T-helper 2 cell treated with Interferon-gamma antibody and Interleukin-4, amounts not matched to agents 100 ng/mL and 5 ng/mL, for 36 hours (primary cell): Measurements from ENCODE around the gene TRIM66. TPM values are rescaled to one million over a fixed set of nuclear protein-coding genes. Genes with fewer than 3 reads are reported as not detected.

ENCODE experiments used
- intact Hi-C: fragments of 100-400 bp; cut with micrococcal nuclease; formaldehyde crosslinking; loops from one replicate; pipeline ENCODE4 v1.15.1; 2023
- total RNA-seq: library from RNA; stranded (reverse); gene quantifications from 2 replicates; pipeline ENCODE4 v1.2.3, GENCODE V29; 2022

TRIM66 gene
- total RNA-seq, 1 donor from 2014 or later = 14.1 TPM

GRCh38 chr11:8715501-8715900 is 33.0 kb upstream of the TRIM66 start:
- intact Hi-C loops = no loop called here

DNA sequence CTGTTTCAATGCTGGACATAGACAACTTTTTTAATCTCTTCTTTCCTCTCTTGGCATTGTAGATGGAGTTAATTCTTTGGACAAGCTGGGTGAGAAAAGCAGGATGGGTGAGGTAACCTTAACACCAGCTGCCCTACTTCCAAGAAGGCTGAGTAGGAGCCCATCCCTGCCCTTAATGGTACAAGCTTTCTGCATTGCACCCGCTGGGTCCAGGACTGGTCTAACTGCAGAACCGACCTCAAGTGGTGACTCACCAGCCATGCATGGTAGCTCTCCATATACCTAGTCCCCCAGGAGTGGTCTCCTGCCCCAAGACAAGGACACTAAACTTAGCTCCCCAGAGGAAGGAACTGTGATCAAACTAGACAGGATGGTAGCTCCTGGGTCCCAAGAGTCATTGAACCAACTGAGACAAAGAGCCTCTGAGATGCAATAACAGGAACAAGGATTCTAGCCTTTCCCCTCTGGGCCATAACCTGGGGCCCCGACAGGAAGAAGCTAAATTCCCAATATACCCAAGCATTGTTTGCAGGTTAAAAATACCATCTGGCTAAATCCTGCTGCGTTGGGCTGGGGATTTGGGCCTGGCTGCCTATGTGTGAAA is 32.3 kb upstream of the TRIM66 start:
- intact Hi-C loops = no loop called here

- intact Hi-C loops = no loop called here
Measured at GRCh38 chr11:8713760-8714454, 31.4 kb upstream of the TRIM66 start.

- intact Hi-C loops = no loop called here
Measured at GRCh38 chr11:8712506-8712905, 30.0 kb upstream of the TRIM66 start.

GRCh38 chr11:8711895-8712442 is 29.5 kb upstream of the TRIM66 start:
- intact Hi-C loops = no loop called here

DNA sequence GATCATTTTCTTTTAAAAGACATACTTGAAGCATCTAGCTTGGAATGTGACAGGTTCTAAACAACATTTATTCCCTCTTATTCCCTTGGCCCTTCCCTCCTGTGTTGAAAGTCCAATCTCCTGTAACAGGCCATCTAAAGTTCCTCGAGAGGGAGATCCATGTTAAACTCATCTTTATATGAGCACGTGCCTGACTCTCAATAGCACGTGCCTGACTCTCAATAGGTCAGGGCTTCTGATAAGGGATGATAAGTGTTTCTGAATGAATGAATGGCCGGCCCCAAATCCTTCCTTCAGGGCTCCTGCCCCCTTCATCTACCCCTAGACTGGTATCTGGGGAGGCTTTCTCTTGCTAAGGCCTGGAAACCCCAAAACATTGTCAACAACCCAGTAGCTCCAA is 27.3 kb upstream of the TRIM66 start:
- intact Hi-C loops = no loop called here

DNA sequence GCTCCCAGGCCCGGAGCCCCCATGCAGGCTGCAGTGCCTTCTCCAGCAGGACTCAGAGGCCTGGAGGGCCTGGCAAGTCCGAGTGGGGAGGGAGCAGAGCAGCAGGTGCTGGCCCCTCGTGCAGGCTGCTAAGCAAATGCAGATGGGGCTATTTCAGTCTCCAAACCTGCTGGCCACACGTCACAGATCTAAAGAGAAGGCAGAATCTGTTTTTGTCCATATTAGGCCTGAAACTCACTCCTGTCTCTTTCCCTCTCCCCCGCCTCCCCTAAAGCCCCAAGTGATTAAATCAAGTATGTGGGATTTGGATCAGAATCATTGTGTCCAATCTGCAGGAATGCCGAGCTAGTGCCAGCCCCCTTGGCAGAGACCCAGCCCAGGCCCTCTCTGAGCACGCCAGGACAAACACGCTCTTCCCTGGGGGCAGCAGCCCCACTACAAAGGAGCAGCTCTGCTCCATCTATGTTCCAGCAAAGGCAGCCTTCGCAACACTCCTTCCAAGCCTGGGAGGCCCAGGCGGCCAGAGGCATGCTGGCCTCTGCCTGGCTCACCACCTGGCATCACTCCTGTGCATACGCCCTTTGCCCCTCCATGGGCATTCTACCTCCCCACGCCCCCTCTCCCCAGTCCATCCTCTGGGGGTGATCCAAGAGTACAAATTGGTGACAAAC is 26.7 kb upstream of the TRIM66 start:
- intact Hi-C loops = no loop called here

DNA sequence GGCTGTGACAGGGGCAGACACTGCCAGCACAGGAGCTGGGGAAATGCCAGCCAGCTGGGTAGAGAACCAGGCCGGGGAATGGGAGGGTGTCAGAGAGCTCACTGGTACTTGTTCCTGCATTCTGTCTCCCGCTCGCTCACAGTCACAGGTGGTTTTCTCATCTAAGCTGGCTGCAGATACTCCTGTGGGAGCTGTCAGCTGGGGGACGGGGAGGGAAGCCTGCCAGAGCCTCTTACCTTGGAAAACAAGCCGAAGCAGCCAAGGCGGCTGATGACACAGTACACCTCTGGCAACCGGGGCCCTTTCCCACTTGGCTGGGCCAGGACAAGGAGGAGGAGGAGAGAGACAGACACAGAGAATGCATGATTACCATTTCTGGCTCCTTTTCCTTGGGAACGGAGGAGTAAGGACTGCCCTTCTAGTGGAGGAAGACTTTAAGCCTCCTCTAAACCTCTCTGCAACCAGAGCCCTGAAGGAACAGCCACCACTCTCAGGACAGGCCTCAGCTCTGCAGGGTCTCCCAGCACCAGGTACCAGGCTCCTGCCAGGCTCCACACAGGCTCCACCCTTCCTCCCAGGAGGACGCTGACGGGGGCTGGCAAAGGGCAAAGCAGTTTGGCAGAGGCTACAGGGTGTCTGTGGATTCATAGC is 25.2 kb upstream of the TRIM66 start:
- intact Hi-C loops = no loop called here

- intact Hi-C loops = no loop called here
Measured at GRCh38 chr11:8706673-8707432, 24.4 kb upstream of the TRIM66 start.

DNA sequence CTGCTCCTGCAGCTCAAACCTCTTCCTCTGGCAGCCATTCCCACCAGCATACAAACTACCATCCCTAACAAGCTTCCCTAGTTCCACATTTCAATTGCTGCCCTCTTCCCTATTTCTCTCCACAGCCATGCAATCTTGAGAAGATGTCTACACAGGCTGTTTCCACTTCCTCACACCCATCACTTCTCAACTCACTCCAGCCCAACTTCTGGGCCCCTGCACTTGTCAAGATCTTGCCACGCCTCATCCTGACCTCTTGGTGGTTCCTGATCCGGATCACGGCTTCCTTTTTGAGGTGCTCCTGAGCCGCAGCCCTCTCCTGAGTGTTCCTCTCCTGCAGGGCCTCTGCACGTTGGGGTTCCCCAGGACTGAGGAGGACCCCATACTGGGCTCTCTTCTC is 22.7 kb upstream of the TRIM66 start:
- intact Hi-C loops = no loop called here

DNA sequence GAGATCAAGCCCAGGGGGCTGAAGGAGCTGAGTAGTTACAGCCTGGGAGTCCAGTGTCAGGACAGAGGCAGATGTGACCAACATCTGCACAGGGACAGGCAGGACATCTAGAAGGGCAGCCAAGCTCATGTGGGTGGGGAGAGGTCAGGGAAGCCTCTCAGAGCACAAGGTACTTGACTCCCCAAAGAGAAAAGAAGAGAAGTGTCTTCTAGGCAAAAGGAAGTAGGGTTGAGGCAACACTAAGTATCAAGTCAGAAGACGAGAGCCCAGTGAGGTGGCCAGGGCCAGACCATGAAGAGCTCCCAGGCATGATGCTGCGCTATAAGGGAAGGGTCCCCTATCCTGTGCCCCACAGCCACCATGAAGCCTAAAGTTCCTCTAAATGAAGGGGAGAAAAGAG is 21.7 kb upstream of the TRIM66 start:
- intact Hi-C loops = no loop called here

DNA sequence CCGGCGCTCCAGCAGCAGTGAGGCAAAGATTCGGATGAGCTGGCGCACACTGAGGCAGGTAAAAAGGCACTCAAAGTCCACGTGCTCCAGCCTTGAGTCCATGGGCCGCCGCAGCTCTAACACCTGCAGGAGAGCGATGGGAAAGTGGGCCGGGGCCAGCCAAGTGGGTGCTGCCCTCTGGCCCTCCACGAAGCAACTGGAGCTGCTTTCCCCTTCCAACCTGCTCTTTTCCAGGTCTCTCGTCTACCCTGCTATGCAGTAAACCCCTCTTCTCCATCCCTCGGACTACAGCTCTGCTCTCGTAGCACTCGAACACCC is 20.1 kb upstream of the TRIM66 start:
- intact Hi-C loops = no loop called here

GRCh38 chr11:8701891-8702597 is 19.6 kb upstream of the TRIM66 start:
- intact Hi-C loops = no loop called here

DNA sequence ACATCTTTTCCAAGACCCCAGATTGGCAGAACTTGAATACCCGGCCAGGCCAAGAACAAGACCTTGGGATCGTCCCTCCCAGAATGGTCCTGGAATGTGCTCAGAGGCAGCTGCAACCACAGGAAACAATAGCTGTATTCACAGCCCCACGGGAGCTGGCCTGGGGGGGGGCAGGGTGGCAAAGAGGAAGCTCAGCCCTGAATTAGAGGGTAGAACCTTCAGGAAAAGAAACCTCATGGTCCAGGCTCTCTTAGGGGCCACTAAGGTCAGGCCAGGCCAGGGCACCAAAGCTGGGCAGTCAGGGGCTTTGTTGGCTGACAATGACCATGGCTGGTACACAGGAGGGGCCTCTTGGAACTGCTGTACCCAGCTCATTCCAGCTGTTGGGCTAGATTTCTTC is 17.4 kb upstream of the TRIM66 start:
- intact Hi-C loops = no loop called here

DNA sequence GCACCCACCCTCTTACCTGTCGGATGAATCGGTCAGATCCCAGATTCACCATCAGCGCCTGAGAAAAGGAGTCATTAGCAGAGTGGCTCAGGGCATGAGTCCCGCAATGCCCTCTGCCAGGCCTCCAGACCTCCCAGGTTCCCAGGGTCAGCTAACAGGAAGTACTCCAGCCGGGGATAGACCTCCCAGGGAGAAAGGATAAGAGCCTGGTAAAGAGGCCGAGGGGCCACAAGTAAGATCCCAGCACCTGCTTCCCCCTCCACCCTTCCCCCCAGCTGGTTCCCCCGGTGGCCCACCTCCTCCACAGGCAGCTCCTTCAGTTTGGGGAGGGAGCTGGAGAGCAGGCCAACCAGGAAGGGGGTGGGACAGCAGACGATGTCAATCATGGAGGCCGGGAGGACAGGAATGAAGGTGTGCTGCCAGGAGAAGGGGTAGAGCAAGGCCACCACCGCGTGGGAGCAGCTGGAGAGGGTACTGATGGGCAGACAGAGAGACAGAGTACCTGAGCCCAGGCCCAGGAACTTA is 16.5 kb upstream of the TRIM66 start:
- intact Hi-C loops = no loop called here

GRCh38 chr11:8698379-8698851 is 15.9 kb upstream of the TRIM66 start:
- intact Hi-C loops = no loop called here

GRCh38 chr11:8697054-8697453 is 14.6 kb upstream of the TRIM66 start:
- intact Hi-C loops = no loop called here

DNA sequence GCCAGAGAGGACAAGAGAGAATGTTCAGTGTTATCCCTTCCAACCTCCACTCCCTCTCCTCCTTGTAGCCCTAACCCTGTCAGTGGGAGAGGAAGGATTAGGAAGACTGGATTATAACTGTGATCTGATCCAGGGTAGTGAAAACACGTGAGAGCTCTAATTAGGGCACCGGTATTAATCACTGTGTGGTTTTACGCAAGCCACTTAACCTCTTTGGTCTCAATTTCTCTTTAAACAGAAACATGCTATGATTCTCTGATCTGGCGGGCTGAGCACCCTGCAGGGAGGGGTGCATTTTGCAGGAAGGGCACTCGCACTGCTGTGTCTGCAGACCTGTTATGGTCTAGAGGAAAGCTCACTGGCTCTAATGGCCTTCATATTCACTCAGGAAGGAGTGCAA is 11.7 kb upstream of the TRIM66 start:
- intact Hi-C loops = no loop called here

- intact Hi-C loops = no loop called here
Measured at GRCh38 chr11:8693555-8693954, 11.1 kb upstream of the TRIM66 start.

DNA sequence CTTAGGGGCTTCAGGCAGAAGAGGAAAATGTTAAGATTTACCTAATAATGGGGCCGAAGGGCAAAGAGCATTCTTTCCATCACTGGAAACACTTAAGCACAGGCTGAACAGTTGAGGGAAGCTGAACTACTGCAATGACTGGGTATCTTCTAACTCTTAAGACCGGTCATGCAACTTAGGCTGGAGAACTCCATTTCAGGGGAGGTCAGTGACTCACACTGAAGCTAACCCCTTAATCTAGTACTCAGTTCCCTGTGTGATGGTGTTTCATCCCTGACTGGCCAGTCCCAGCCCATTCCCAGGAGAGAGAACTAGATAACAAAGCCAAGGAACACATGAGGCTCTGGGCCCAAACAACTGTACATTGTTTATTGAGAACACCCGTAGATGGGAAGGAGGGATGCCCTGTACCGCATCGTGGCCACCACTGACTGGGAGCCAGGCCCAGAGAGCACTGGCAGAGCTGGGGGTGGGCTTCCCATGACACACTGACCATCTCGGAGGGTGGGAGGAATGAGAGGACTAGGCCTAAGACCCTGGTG is 10.6 kb upstream of the TRIM66 start:
- intact Hi-C loops = no loop called here
